ENCODE measurements around the gene ECI1.

Gene ECI1

GRCh38 chr16:2231016-2231931 is 20.1 kb downstream of the ECI1 start:
- TF ChIP-seq, protein P1, sequence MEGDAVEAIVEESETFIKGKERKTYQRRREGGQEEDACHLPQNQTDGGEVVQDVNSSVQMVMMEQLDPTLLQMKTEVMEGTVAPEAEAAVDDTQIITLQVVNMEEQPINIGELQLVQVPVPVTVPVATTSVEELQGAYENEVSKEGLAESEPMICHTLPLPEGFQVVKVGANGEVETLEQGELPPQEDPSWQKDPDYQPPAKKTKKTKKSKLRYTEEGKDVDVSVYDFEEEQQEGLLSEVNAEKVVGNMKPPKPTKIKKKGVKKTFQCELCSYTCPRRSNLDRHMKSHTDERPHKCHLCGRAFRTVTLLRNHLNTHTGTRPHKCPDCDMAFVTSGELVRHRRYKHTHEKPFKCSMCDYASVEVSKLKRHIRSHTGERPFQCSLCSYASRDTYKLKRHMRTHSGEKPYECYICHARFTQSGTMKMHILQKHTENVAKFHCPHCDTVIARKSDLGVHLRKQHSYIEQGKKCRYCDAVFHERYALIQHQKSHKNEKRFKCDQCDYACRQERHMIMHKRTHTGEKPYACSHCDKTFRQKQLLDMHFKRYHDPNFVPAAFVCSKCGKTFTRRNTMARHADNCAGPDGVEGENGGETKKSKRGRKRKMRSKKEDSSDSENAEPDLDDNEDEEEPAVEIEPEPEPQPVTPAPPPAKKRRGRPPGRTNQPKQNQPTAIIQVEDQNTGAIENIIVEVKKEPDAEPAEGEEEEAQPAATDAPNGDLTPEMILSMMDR (IDR thresholded peaks at IDR 0.05; ENCODE audit: control insufficient read depth, extremely low read depth, insufficient read depth): no peak
- H3K4me3 ChIP-seq (ENCODE audit: low read depth, low read length): no peak overlapping the region
- no peak for DNase-seq (ENCODE audit: low read depth)

DNA sequence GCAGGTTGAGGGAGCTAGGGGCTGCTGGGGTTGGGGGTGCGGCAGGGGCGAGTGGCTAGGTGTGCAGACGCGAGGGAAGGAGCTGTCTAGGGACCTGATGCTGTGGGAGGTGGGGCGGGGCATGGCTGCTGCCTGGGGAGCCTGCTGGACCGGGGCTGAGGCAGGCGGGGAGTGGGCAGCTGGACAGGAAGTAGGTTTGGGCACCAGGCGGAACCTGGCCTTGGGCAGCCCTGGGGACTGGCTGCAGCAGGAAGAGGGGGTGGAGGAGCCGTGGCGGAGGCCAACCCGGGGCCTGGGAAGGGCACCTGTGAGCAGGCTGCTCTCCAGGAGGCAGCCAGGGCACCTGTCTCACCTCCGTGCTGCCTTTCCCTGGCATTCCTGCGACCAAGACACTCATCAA is 21.0 kb downstream of the ECI1 start:
- DNase-seq (ENCODE audit: low read depth): no peak
- TF ChIP-seq, protein P1 (IDR thresholded peaks at IDR 0.05; ENCODE audit: control insufficient read depth, extremely low read depth, insufficient read depth): no peak
- no peak overlapping the region for H3K4me3 ChIP-seq (ENCODE audit: low read depth, low read length)

DNA sequence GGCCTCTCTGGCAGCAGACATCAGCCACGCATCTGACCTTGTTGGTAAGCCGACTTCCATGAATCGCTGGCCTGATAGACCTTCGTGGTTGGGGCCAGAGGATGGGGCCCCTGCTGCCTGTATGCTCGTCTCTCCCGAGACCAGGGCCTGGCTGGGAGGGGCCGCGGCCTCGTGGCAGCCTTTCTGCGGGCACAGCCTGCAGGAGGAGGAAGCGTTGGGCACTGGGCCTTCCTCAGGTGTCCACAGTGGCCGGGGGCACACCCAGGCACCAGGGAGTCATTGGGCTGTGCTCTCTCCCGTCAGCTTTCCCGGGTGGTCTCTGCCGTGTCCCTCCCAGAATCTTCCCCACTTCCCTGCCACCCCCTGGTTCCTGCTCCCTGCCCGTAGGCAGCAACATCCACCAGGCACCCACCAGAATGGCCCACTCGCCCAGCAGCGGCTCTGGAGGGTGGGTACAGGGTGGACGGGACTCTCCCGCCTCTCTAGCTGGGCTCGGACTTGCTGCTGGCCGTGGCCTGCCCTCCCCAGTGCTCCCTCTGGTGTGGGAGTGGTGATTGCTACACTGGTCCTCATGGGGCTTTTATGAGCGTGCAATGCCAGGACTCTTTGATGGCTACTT is 21.6 kb downstream of the ECI1 start:
- TF ChIP-seq, protein P1 (IDR thresholded peaks at IDR 0.05; ENCODE audit: control insufficient read depth, extremely low read depth, insufficient read depth): no peak
- no peak overlapping the region for H3K4me3 ChIP-seq (ENCODE audit: low read depth, low read length)
- no peak for DNase-seq (ENCODE audit: low read depth)

DNA sequence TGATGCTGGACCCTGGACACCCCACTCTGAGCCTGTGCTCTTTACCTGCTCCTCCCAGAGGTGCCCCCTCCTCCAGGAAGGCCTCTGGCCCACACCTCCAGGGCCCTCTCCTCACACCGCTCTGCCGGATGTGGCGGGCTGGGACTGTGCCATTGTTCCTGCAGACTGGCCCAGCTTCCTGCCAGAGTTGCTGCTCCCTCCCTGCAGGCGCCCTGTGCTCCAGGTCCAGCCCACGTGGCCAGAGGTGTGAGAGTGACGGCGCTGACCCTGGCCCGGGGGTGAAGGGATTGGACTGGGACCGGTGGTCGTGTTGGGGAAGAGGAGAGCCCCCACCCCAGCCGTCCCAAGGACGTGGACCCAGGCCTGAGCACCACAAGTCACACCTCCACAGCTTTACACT is 22.3 kb downstream of the ECI1 start:
- H3K4me3 ChIP-seq (ENCODE audit: low read depth, low read length): no peak overlapping the region
- no peak for DNase-seq (ENCODE audit: low read depth)
- TF ChIP-seq, protein P1 (IDR thresholded peaks at IDR 0.05; ENCODE audit: control insufficient read depth, extremely low read depth, insufficient read depth): no peak

DNA sequence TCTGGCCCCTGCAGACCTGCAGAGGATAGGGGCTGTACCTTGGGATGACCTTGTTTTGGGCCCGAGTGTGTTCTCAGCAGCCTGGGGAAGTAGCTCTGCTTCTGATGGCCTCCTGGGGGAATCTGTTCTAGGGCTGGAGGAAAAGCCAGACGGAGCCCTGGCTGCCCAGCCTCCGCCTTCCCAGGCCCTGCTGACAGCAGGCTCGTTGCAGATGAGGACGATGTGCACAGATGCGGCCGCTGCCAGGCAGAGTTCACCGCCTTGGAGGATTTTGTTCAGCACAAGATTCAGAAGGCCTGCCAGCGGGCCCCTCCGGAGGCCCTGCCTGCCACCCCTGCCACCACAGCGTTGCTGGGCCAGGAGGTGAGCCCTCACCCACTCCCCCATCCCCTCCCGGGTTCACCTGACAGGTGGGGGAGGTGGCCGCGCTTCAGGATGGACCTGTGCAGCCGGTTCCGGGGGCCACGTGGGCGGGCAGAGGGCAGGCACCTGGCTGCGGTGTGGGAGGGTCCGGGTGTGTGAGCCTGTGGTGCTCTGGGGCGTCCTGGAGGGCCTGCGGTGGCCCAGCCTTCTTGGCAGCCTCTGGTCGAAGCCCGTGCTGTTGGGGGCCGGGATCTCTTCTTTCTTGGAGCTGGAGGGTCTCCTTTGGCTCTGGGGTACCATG is 23.1 kb downstream of the ECI1 start:
- no peak for DNase-seq (ENCODE audit: low read depth)
- H3K4me3 ChIP-seq (ENCODE audit: low read depth, low read length): peak overlapping the region; percentile 42
- TF ChIP-seq, protein P1 (IDR thresholded peaks at IDR 0.05; ENCODE audit: control insufficient read depth, extremely low read depth, insufficient read depth): no peak

DNA sequence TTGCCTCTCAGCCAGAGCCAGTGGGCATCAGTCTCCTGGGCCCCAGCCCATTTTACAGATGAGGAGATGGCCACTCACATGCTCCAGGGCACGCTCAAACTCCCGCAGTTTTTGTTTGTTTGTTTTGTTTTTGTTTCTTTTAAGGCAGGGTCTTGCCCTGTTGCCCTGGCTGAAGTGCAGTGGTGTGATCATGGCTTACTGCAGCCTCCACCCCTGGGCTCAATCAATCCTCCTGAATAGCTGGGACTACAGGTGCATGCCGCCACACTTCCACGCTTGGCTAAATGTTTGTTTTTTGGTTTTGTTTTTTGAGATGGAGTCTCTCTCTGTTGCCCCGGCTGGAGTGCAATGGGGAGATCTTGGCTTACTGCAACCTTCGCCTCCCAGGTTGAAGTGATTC is 24.5 kb downstream of the ECI1 start:
- DNase-seq (ENCODE audit: low read depth): no peak
- peak overlapping the region; percentile 27 for H3K4me3 ChIP-seq (ENCODE audit: low read depth, low read length)
- TF ChIP-seq, protein P1 (IDR thresholded peaks at IDR 0.05; ENCODE audit: control insufficient read depth, extremely low read depth, insufficient read depth): no peak
